ENCODE measurements around the gene RAG2. TPM values are rescaled to one million over a fixed set of nuclear protein-coding genes. Genes with fewer than 3 reads are reported as not detected.

The RAG2 gene
- total and polyA plus RNA-seq, 7 donors, result 0.43 TPM; not detected in 6

GRCh38 chr11:36628765-36629244 lies 30.8 kb upstream of the RAG2 start:
- intact Hi-C loops (cut with DNase I), result no loop called here
- H3K4me3 ChIP-seq, result no peak overlapping the region
- no peak overlapping the region for H3K27ac ChIP-seq
- WGBS, 3 donors, result 42 to 66% (median 45%) methylated on average over 4 of the region's 4 CpGs
- no peak for TF ChIP-seq CTCF (IDR thresholded peaks at IDR 0.05)
- ATAC-seq (no peak), DNase-seq (no peak)
- no peaks in the 10 kb centered on the region for H3K36me3 ChIP-seq (ENCODE audit: insufficient read depth in 1 of 2, low read depth in 1 of 2)
- H3K9me3 ChIP-seq, result no peaks in the 10 kb centered on the region
- no peaks in the 10 kb centered on the region for H3K4me1 ChIP-seq
- no peaks in the 10 kb centered on the region for H3K27me3 ChIP-seq (ENCODE audit: insufficient read depth in 3 of 3, low read length in 2 of 3)

GRCh38 chr11:36628141-36628540 lies 30.1 kb upstream of the RAG2 start:
- ATAC-seq (no peak), DNase-seq (no peak)
- Histone ChIP-seq H3K27ac (no peak overlapping the region), H3K4me3 (no peak overlapping the region), H3K27me3 (ENCODE audit: insufficient read depth in 3 of 3, low read length in 2 of 3) (no peaks in the 10 kb centered on the region), H3K36me3 (ENCODE audit: insufficient read depth in 1 of 2, low read depth in 1 of 2) (no peaks in the 10 kb centered on the region), H3K9me3 (no peaks in the 10 kb centered on the region), H3K4me1 (no peaks in the 10 kb centered on the region)
- intact Hi-C loops (cut with DNase I), result no loop called here
- no peak for TF ChIP-seq CTCF (IDR thresholded peaks at IDR 0.05)
- 91 to 96% (median 96%) methylated on average over 5 of the region's 5 CpGs for WGBS, 3 donors

GRCh38 chr11:36627471-36627870 lies 29.4 kb upstream of the RAG2 start:
- Histone ChIP-seq H3K27me3 (ENCODE audit: insufficient read depth in 3 of 3, low read length in 2 of 3) (no peaks in the 10 kb centered on the region), H3K4me3 (no peak overlapping the region), H3K4me1 (no peaks in the 10 kb centered on the region), H3K9me3 (no peaks in the 10 kb centered on the region), H3K36me3 (ENCODE audit: insufficient read depth in 1 of 2, low read depth in 1 of 2) (no peaks in the 10 kb centered on the region), H3K27ac (no peak overlapping the region)
- intact Hi-C loops (cut with DNase I), result no loop called here
- 48 to 78% (median 51%) methylated on average over 2 of the region's 2 CpGs for WGBS, 3 donors
- DNase-seq (no peak), ATAC-seq (no peak)
- no peak for TF ChIP-seq CTCF (IDR thresholded peaks at IDR 0.05)

GRCh38 chr11:36627006-36627405 lies 29.0 kb upstream of the RAG2 start:
- ATAC-seq, result no peak
- intact Hi-C loops (cut with DNase I), result no loop called here
- Histone ChIP-seq H3K27ac (no peak overlapping the region), H3K4me1 (no peaks in the 10 kb centered on the region), H3K4me3 (no peak overlapping the region), H3K27me3 (ENCODE audit: insufficient read depth in 3 of 3, low read length in 2 of 3) (no peaks in the 10 kb centered on the region), H3K36me3 (ENCODE audit: insufficient read depth in 1 of 2, low read depth in 1 of 2) (no peaks in the 10 kb centered on the region), H3K9me3 (no peaks in the 10 kb centered on the region)
- DNase-seq, result no peak
- 92 to 95% (median 92%) methylated on average over 1 of the region's 1 CpG for WGBS, 3 donors
- TF ChIP-seq CTCF (IDR thresholded peaks at IDR 0.05), result no peak

DNA sequence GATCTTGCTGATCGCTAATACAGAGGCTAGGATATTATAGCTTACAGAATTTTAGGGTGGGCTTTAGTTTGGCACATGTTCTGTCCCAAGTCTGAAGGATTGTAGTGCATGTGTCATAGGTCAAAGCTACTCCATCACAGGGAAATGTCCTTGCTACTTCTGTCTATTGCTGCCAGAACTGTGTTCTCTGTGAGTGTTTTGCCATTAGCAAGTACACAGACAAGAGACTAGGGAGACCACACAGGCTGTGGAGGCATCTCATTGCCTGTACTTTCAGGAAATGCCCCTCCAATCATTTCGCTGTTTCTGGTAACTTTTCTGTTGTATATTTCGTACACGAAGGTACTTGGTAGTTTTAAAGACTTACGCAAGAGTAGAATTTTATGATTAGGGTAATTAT lies 25.5 kb upstream of the RAG2 start:
- Histone ChIP-seq H3K4me3 (no peak overlapping the region), H3K27me3 (ENCODE audit: insufficient read depth in 3 of 3, low read length in 2 of 3) (no peaks in the 10 kb centered on the region), H3K4me1 (peaks cover 13% of the 10 kb centered on the region), H3K27ac (no peak overlapping the region), H3K36me3 (ENCODE audit: insufficient read depth in 1 of 2, low read depth in 1 of 2) (no peaks in the 10 kb centered on the region), H3K9me3 (no peaks in the 10 kb centered on the region)
- 96 to 99% (median 98%) methylated on average over 5 of the region's 5 CpGs for WGBS, 3 donors
- ATAC-seq (no peak), DNase-seq (no peak)
- no peak for TF ChIP-seq CTCF (IDR thresholded peaks at IDR 0.05)
- intact Hi-C loops (cut with DNase I), result loop anchor here in 1 of 2 donors (5.0 kb wide), 1 partner anchor 61 kb away; no protein-coding TSS in a partner anchor

All from psoas muscle (tissue), 8 donors.